Stomach (tissue), 4 donors: ENCODE results near the gene HYOU1.

Experiments used
- CTCF ChIP-seq, 7 experiments: fragments of 450-650 bp in 4 of 7; fragments of 200-600 bp in 3 of 7; sonication (generic) in 3 of 7; IDR thresholded peaks; one replicate each; pipeline ENCODE4 v1.5.1; 2016 to 2019; ENCODE audit warnings: antibody characterized with exemption in 7 of 7, control low read depth in 2 of 7, mild to moderate bottlenecking in 1 of 7
- EP300 ChIP-seq: sonication (generic); formaldehyde crosslinking; IDR thresholded peaks from one replicate; pipeline ENCODE4 v1.6.1; 2017; ENCODE audit warnings: antibody characterized with exemption

- no peak for TF ChIP-seq EP300
- TF ChIP-seq CTCF (IDR thresholded peaks at IDR 0.05) = no peak
Observed at GRCh38 chr11:119029069-119029339, 28.0 kb downstream of the HYOU1 start.
